H4 (cell line): Measurements from ENCODE around the gene CADM2. TPM values are rescaled to one million over a fixed set of nuclear protein-coding genes. Genes with fewer than 3 reads are reported as not detected.

Experiments
- DNase-seq: peaks from one replicate; pipeline ENCODE4 v3.0.0-alpha.2; 2015; ENCODE audit warnings: low spot score
- total RNA-seq: library from RNA; depleted of rRNA; stranded (reverse); fragments of >200 nt; shearing (Covaris generic); gene quantifications from 2 replicates; pipeline ENCODE4 v1.2.3, GENCODE V29; 2014

CADM2 gene
- total RNA-seq, 1 experiment from 2014 or later: not detected

- no peak for DNase-seq
Observed at GRCh38 chr3:85189731-85190130, 230.9 kb downstream of the CADM2 start.

- DNase-seq: no peak
Observed at GRCh38 chr3:85193565-85193964, 234.8 kb downstream of the CADM2 start.

GRCh38 chr3:85208650-85209049 is 249.9 kb downstream of the CADM2 start:
- no peak for DNase-seq

GRCh38 chr3:85210540-85210939 is 251.8 kb downstream of the CADM2 start:
- no peak for DNase-seq

GRCh38 chr3:85228966-85229365 is 270.2 kb downstream of the CADM2 start:
- no peak for DNase-seq

- no peak for DNase-seq
Observed at GRCh38 chr3:85244091-85244490, 285.3 kb downstream of the CADM2 start.

- DNase-seq: no peak
Observed at GRCh38 chr3:85244519-85244918, 285.7 kb downstream of the CADM2 start.

- DNase-seq: no peak
Observed at GRCh38 chr3:85251766-85252165, 293.0 kb downstream of the CADM2 start.

GRCh38 chr3:85252686-85253085 is 293.9 kb downstream of the CADM2 start:
- no peak for DNase-seq

GRCh38 chr3:85254738-85255137 is 295.9 kb downstream of the CADM2 start:
- DNase-seq: no peak

- DNase-seq: no peak
Observed at GRCh38 chr3:85255949-85256348, 297.2 kb downstream of the CADM2 start.

GRCh38 chr3:85258326-85258725 is 299.5 kb downstream of the CADM2 start:
- no peak for DNase-seq

- DNase-seq: no peak
Observed at GRCh38 chr3:85258819-85259218, 300.0 kb downstream of the CADM2 start.

GRCh38 chr3:85259748-85260147 is 301.0 kb downstream of the CADM2 start:
- no peak for DNase-seq

GRCh38 chr3:85264381-85264780 is 305.6 kb downstream of the CADM2 start:
- no peak for DNase-seq

GRCh38 chr3:85270488-85270887 is 311.7 kb downstream of the CADM2 start:
- DNase-seq: no peak

- no peak for DNase-seq
Observed at GRCh38 chr3:85271911-85272310, 313.1 kb downstream of the CADM2 start.

GRCh38 chr3:85288257-85288656 is 329.5 kb downstream of the CADM2 start:
- DNase-seq: no peak

GRCh38 chr3:85297291-85297690 is 338.5 kb downstream of the CADM2 start:
- DNase-seq: no peak

GRCh38 chr3:85298032-85298431 is 339.2 kb downstream of the CADM2 start:
- no peak for DNase-seq

GRCh38 chr3:85303156-85303555 is 344.4 kb downstream of the CADM2 start:
- no peak for DNase-seq

- DNase-seq: no peak
Observed at GRCh38 chr3:85304360-85304964, 345.7 kb downstream of the CADM2 start.

- no peak for DNase-seq
Observed at GRCh38 chr3:85312331-85312730, 353.5 kb downstream of the CADM2 start.

GRCh38 chr3:85313380-85313779 is 354.6 kb downstream of the CADM2 start:
- DNase-seq: no peak
